Gastroesophageal sphincter (tissue), 3 donors: ENCODE data around the gene ADGRD1.
A peak's percentile ranks its signal among the peaks of the same experiment; 100 is the strongest.

Experiments used
- EP300 ChIP-seq: sonication (generic); formaldehyde crosslinking; IDR thresholded peaks from one replicate; pipeline ENCODE4 v1.6.1; 2017; ENCODE audit warnings: antibody characterized with exemption, mild to moderate bottlenecking
- POLR2A ChIP-seq, 2 donors: fragments of 450-650 bp; IDR thresholded peaks; one replicate each; pipeline ENCODE4 v1.6.1; 2017; ENCODE audit warnings: antibody characterized with exemption in 2 of 2, mild to moderate bottlenecking in 2 of 2, moderate library complexity in 1 of 2
- POLR2AphosphoS5 ChIP-seq: sonication (generic); formaldehyde crosslinking; IDR thresholded peaks from one replicate; pipeline ENCODE4 v1.6.1; 2017; ENCODE audit warnings: antibody characterized with exemption
- TF ChIP-seq, protein P1 (sequence below), 4 experiments: fragments of 200-600 bp in 2 of 4; fragments of 450-650 bp in 2 of 4; sonication (generic) in 1 of 4; IDR thresholded peaks; one replicate each; pipeline ENCODE4 v1.5.1; 2017 to 2019; ENCODE audit warnings: antibody characterized with exemption in 4 of 4, mild to moderate bottlenecking in 2 of 4, moderate library complexity in 2 of 4

DNA sequence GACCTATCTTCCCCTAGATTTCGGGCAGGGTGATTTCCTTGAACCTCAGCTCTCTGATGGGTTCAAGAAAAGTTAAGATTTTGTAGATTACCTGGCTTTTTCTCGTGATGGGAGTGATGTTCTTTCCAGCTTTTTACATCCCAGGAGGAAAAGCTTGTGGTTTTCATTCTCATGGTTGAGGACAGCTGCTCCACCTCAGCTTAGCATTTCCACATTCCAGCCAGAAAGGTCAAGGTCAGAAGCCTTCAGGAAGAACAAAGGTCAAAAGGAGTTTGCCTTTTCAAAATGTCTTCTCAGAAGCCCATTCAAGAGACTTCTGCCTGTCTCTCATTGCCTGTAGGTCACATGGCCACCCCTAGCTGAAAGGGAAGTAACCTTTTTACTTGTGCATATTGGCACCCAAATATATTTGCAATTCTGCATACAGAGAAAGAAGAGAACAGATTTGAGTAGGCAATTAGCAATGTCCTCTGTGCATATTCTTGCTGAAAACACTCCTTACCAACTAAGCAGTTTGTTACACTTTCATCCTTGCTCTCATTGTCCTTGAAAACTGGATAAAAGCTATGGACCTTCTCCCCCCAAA, 6.6 kb upstream of the ADGRD1 start:
- TF ChIP-seq, protein P1, sequence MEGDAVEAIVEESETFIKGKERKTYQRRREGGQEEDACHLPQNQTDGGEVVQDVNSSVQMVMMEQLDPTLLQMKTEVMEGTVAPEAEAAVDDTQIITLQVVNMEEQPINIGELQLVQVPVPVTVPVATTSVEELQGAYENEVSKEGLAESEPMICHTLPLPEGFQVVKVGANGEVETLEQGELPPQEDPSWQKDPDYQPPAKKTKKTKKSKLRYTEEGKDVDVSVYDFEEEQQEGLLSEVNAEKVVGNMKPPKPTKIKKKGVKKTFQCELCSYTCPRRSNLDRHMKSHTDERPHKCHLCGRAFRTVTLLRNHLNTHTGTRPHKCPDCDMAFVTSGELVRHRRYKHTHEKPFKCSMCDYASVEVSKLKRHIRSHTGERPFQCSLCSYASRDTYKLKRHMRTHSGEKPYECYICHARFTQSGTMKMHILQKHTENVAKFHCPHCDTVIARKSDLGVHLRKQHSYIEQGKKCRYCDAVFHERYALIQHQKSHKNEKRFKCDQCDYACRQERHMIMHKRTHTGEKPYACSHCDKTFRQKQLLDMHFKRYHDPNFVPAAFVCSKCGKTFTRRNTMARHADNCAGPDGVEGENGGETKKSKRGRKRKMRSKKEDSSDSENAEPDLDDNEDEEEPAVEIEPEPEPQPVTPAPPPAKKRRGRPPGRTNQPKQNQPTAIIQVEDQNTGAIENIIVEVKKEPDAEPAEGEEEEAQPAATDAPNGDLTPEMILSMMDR (IDR thresholded peaks at IDR 0.05), result no peak
- TF ChIP-seq POLR2AphosphoS5 (peak; percentile 11), POLR2A (IDR thresholded peaks at IDR 0.05) (no peak), EP300 (no peak)
